SK-N-SH treated with all-trans-retinoic acid at 6 μM for 48 hours (cell line): ENCODE measurements around the gene SEPTIN8.

Experiments
- ATAC-seq: fragments of 200-7000 bp; cut with Tn5 transposase; 3 replicates; pipeline ENCODE4 v1.9.1; 2020; ENCODE audit warnings: mild to moderate bottlenecking, moderate library complexity
- BACH2 ChIP-seq: fragments of 250-450 bp; sonication (Bioruptor Pico); IDR thresholded peaks from 2 replicates; pipeline ENCODE4 v1.9.0; 2021; ENCODE audit warnings: mild to moderate bottlenecking, borderline replicate concordance
- ESRRG ChIP-seq: fragments of 250-450 bp; sonication (Bioruptor Pico); IDR thresholded peaks from 2 replicates; pipeline ENCODE4 v1.6.1; 2021; ENCODE audit warnings: mild to moderate bottlenecking
- GLIS3 ChIP-seq: fragments of 250-450 bp; sonication (Bioruptor Pico); IDR thresholded peaks from 2 replicates; pipeline ENCODE4 v1.5.0; 2020; ENCODE audit warnings: mild to moderate bottlenecking, moderate library complexity
- OSR1 ChIP-seq: fragments of 250-450 bp; sonication (Bioruptor Pico); IDR thresholded peaks from 2 replicates; pipeline ENCODE4 v1.8.0; 2022; ENCODE audit warnings: moderate library complexity, mild to moderate bottlenecking, inconsistent platforms
- PPARA ChIP-seq: fragments of 250-450 bp; sonication (Bioruptor Pico); IDR thresholded peaks from 2 replicates; pipeline ENCODE4 v1.5.0; 2020; ENCODE audit warnings: mild to moderate bottlenecking, borderline replicate concordance
- RARB ChIP-seq: fragments of 250-450 bp; sonication (Bioruptor Pico); IDR thresholded peaks from 2 replicates; pipeline ENCODE4 v1.8.0; 2021; ENCODE audit warnings: mild to moderate bottlenecking, moderate library complexity
- SNAI2 ChIP-seq: fragments of 250-450 bp; sonication (Bioruptor Pico); IDR thresholded peaks from 2 replicates; pipeline ENCODE4 v1.5.0; 2020; ENCODE audit warnings: mild to moderate bottlenecking, moderate library complexity
- TCF4 ChIP-seq: fragments of 250-450 bp; sonication (Bioruptor Pico); IDR thresholded peaks from 2 replicates; pipeline ENCODE4 v1.8.0; 2021; ENCODE audit warnings: mild to moderate bottlenecking, moderate library complexity, borderline replicate concordance
- TOX ChIP-seq: fragments of 250-450 bp; sonication (Bioruptor Pico); IDR thresholded peaks from 2 replicates; pipeline ENCODE4 v1.8.0; 2021; ENCODE audit warnings: mild to moderate bottlenecking, moderate library complexity, borderline replicate concordance
- ZC3H10 ChIP-seq: fragments of 250-450 bp; sonication (Bioruptor Pico); IDR thresholded peaks from 2 replicates; pipeline ENCODE4 v1.5.1; 2021; ENCODE audit warnings: mild to moderate bottlenecking, moderate library complexity
- ZFP3 ChIP-seq: fragments of 250-450 bp; sonication (Bioruptor Pico); IDR thresholded peaks from 2 replicates; pipeline ENCODE4 v1.5.0; 2020; ENCODE audit warnings: mild to moderate bottlenecking, moderate library complexity
- ZFP30 ChIP-seq: fragments of 450-650 bp; formaldehyde crosslinking; IDR thresholded peaks from 2 replicates; pipeline ENCODE4 v1.5.0; 2022; ENCODE audit warnings: mild to moderate bottlenecking, moderate library complexity
- ZNF565 ChIP-seq: fragments of 450-650 bp; formaldehyde crosslinking; conservative IDR thresholded peaks from 2 replicates; pipeline ENCODE4 v1.5.0; 2020; ENCODE audit warnings: low read depth, mild to moderate bottlenecking, moderate library complexity
- ZNF70 ChIP-seq: fragments of 450-650 bp; formaldehyde crosslinking; IDR thresholded peaks from 2 replicates; pipeline ENCODE4 v1.5.0; 2020; ENCODE audit warnings: mild to moderate bottlenecking, moderate library complexity
- ZNF8 ChIP-seq: fragments of 450-650 bp; formaldehyde crosslinking; IDR thresholded peaks from 2 replicates; pipeline ENCODE4 v1.5.0; 2020; ENCODE audit warnings: mild to moderate bottlenecking, moderate library complexity
- TF ChIP-seq, protein P1 (sequence below): fragments of 250-450 bp; sonication (Bioruptor Pico); IDR thresholded peaks from 2 replicates; pipeline ENCODE4 v1.5.1; 2020; ENCODE audit warnings: low read depth, mild to moderate bottlenecking, moderate library complexity
- TF ChIP-seq, protein P2 (sequence below): fragments of 250-450 bp; sonication (Bioruptor Pico); IDR thresholded peaks from 2 replicates; pipeline ENCODE4 v1.8.0; 2020; ENCODE audit warnings: mild to moderate bottlenecking, moderate library complexity, borderline replicate concordance
- TF ChIP-seq, protein P3 (sequence below): fragments of 250-450 bp; sonication (Bioruptor Pico); IDR thresholded peaks from 2 replicates; pipeline ENCODE4 v1.5.0; 2020; ENCODE audit warnings: mild to moderate bottlenecking, moderate library complexity
- TF ChIP-seq, protein P4 (sequence below): fragments of 250-450 bp; sonication (Bioruptor Pico); IDR thresholded peaks from 2 replicates; pipeline ENCODE4 v1.5.1; 2021; ENCODE audit warnings: mild to moderate bottlenecking, moderate library complexity
- TF ChIP-seq, protein P5 (sequence below): fragments of 250-450 bp; sonication (Bioruptor Pico); IDR thresholded peaks from 2 replicates; pipeline ENCODE4 v1.8.0; 2021; ENCODE audit warnings: low read depth, mild to moderate bottlenecking, moderate library complexity, borderline replicate concordance

Gene SEPTIN8

DNA sequence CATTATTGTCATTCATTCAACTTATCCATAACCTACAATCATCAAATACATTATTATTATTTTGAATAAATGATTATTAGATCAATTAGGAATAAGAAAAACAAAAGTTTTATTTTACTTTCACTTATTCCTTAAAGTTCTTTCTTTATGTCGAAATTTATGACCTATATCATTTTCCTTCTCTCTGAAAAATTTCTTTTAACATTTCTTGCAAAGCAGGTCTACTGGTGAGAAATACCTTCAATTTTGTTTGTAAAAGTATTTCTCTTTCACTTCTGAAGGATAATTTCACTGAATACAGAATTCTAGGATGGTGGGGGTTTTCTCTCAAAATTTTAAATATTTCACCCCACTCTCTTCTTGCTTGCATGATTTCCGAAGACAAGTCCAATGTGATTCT lies 32.4 kb downstream of the SEPTIN8 start:
- TF ChIP-seq PPARA: no peak
- TF ChIP-seq, protein P1, sequence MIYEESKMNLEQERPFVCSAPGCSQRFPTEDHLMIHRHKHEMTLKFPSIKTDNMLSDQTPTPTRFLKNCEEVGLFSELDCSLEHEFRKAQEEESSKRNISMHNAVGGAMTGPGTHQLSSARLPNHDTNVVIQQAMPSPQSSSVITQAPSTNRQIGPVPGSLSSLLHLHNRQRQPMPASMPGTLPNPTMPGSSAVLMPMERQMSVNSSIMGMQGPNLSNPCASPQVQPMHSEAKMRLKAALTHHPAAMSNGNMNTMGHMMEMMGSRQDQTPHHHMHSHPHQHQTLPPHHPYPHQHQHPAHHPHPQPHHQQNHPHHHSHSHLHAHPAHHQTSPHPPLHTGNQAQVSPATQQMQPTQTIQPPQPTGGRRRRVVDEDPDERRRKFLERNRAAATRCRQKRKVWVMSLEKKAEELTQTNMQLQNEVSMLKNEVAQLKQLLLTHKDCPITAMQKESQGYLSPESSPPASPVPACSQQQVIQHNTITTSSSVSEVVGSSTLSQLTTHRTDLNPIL (CRISPR knock-in tag): no peak
- TF ChIP-seq ZNF8 (CRISPR knock-in tag): no peak
- no peak for TF ChIP-seq TCF4 (CRISPR knock-in tag)
- TF ChIP-seq GLIS3 (CRISPR knock-in tag): no peak
- no peak for TF ChIP-seq SNAI2 (CRISPR knock-in tag)
- TF ChIP-seq RARB (CRISPR knock-in tag): no peak
- no peak for TF ChIP-seq ESRRG (CRISPR knock-in tag)
- TF ChIP-seq ZC3H10 (CRISPR knock-in tag): no peak
- TF ChIP-seq, protein P2, sequence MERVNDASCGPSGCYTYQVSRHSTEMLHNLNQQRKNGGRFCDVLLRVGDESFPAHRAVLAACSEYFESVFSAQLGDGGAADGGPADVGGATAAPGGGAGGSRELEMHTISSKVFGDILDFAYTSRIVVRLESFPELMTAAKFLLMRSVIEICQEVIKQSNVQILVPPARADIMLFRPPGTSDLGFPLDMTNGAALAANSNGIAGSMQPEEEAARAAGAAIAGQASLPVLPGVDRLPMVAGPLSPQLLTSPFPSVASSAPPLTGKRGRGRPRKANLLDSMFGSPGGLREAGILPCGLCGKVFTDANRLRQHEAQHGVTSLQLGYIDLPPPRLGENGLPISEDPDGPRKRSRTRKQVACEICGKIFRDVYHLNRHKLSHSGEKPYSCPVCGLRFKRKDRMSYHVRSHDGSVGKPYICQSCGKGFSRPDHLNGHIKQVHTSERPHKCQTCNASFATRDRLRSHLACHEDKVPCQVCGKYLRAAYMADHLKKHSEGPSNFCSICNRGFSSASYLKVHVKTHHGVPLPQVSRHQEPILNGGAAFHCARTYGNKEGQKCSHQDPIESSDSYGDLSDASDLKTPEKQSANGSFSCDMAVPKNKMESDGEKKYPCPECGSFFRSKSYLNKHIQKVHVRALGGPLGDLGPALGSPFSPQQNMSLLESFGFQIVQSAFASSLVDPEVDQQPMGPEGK: no peak
- TF ChIP-seq ZNF565: no peak
- no peak for TF ChIP-seq TOX (CRISPR knock-in tag)
- no peak for TF ChIP-seq ZNF70 (CRISPR knock-in tag)
- TF ChIP-seq, protein P3, sequence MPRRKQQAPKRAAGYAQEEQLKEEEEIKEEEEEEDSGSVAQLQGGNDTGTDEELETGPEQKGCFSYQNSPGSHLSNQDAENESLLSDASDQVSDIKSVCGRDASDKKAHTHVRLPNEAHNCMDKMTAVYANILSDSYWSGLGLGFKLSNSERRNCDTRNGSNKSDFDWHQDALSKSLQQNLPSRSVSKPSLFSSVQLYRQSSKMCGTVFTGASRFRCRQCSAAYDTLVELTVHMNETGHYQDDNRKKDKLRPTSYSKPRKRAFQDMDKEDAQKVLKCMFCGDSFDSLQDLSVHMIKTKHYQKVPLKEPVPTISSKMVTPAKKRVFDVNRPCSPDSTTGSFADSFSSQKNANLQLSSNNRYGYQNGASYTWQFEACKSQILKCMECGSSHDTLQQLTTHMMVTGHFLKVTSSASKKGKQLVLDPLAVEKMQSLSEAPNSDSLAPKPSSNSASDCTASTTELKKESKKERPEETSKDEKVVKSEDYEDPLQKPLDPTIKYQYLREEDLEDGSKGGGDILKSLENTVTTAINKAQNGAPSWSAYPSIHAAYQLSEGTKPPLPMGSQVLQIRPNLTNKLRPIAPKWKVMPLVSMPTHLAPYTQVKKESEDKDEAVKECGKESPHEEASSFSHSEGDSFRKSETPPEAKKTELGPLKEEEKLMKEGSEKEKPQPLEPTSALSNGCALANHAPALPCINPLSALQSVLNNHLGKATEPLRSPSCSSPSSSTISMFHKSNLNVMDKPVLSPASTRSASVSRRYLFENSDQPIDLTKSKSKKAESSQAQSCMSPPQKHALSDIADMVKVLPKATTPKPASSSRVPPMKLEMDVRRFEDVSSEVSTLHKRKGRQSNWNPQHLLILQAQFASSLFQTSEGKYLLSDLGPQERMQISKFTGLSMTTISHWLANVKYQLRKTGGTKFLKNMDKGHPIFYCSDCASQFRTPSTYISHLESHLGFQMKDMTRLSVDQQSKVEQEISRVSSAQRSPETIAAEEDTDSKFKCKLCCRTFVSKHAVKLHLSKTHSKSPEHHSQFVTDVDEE (CRISPR knock-in tag): no peak
- TF ChIP-seq ZFP30 (CRISPR knock-in tag): no peak
- TF ChIP-seq OSR1 (CRISPR knock-in tag): no peak
- TF ChIP-seq ZFP3 (CRISPR knock-in tag): no peak
- TF ChIP-seq, protein P4, sequence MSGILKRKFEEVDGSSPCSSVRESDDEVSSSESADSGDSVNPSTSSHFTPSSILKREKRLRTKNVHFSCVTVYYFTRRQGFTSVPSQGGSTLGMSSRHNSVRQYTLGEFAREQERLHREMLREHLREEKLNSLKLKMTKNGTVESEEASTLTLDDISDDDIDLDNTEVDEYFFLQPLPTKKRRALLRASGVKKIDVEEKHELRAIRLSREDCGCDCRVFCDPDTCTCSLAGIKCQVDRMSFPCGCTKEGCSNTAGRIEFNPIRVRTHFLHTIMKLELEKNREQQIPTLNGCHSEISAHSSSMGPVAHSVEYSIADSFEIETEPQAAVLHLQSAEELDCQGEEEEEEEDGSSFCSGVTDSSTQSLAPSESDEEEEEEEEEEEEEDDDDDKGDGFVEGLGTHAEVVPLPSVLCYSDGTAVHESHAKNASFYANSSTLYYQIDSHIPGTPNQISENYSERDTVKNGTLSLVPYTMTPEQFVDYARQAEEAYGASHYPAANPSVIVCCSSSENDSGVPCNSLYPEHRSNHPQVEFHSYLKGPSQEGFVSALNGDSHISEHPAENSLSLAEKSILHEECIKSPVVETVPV: no peak
- TF ChIP-seq, protein P5, sequence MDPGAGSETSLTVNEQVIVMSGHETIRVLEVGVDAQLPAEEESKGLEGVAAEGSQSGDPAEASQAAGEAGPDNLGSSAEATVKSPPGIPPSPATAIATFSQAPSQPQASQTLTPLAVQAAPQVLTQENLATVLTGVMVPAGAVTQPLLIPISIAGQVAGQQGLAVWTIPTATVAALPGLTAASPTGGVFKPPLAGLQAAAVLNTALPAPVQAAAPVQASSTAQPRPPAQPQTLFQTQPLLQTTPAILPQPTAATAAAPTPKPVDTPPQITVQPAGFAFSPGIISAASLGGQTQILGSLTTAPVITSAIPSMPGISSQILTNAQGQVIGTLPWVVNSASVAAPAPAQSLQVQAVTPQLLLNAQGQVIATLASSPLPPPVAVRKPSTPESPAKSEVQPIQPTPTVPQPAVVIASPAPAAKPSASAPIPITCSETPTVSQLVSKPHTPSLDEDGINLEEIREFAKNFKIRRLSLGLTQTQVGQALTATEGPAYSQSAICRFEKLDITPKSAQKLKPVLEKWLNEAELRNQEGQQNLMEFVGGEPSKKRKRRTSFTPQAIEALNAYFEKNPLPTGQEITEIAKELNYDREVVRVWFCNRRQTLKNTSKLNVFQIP: no peak
- no peak for ATAC-seq

DNA sequence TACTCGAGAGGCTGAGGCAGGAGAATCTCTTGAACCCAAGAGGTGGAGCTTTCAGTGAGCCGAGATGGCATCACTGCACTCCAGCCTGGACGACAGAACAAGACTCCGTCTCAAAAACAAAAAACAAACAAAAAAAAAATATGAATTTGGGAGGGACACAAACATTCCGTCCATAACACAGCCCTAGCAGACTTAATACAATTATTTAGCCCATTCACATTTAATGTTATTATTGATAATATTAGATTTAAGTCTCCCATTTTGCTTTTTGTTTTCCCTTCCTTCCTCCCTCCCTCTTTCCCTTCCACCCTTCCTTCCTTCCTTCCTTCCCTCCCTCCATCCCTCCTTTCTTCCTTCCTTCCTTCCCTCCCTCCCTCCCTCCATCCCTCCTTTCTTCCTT lies 34.4 kb downstream of the SEPTIN8 start:
- TF ChIP-seq SNAI2 (CRISPR knock-in tag) (no peak), ZFP3 (CRISPR knock-in tag) (no peak), PPARA (no peak), OSR1 (CRISPR knock-in tag) (no peak), RARB (CRISPR knock-in tag) (no peak), BACH2 (CRISPR knock-in tag) (no peak), ZC3H10 (CRISPR knock-in tag) (no peak)
- TF ChIP-seq, protein P2: no peak
- TF ChIP-seq, protein P5: no peak
- TF ChIP-seq, protein P4: no peak
- TF ChIP-seq, protein P3 (CRISPR knock-in tag): no peak
- TF ChIP-seq, all 23 proteins: peak for 0
- no peak for ATAC-seq
